Measurements from ENCODE around the gene KRT79. TPM values are rescaled to one million over a fixed set of nuclear protein-coding genes. Genes with fewer than 3 reads are reported as not detected.
"Not testable (repeated sequence)": the region's sequence is repeated elsewhere in the genome, so short reads cannot be mapped to it uniquely, and the experiment has no call there.

KRT79 gene
- total and polyA plus RNA-seq, 2 donors = not detected

- Histone ChIP-seq H3K4me3 (ENCODE audit: low read depth, low read length) (no peak overlapping the region), H3K4me1 (ENCODE audit: insufficient read depth) (no peaks in the 10 kb centered on the region), H3K36me3 (ENCODE audit: insufficient read depth) (no peaks in the 10 kb centered on the region), H3K27ac (ENCODE audit: low read depth) (peak overlapping the region; percentile 90)
- DNase-seq (ENCODE audit: extremely low spot score) = no peak
- 44% methylated on average over 14 of the region's 14 CpGs for WGBS
Measured at GRCh38 chr12:52870361-52871290, 36.5 kb upstream of the KRT79 start.

DNA sequence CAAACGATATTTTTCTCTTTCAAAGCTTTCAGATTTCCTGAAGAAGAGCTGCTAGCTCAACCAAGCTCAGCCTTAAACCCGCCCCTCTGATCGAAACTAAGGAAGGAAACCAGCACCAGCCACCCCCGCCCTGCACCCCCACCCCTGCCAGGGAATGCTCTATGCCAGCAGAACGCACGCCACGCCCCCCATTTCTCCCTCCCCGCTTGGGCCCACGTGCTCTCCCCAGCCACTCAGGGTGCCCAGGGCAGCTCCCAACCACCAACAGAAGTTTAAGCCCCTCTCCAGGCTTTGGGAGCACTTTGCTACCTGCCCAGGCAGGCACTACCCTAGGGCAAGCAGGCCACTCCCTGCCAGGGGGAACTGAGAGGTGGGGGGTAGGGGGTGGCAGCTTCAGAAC, 33.5 kb upstream of the KRT79 start:
- H3K4me3 ChIP-seq (ENCODE audit: low read depth, low read length) = no peak overlapping the region
- 65% methylated on average over 9 of the region's 9 CpGs for WGBS
- no peaks in the 10 kb centered on the region for H3K4me1 ChIP-seq (ENCODE audit: insufficient read depth)
- DNase-seq (ENCODE audit: extremely low spot score) = no peak
- H3K27ac ChIP-seq (ENCODE audit: low read depth) = no peak overlapping the region
- H3K36me3 ChIP-seq (ENCODE audit: insufficient read depth) = no peaks in the 10 kb centered on the region

DNA sequence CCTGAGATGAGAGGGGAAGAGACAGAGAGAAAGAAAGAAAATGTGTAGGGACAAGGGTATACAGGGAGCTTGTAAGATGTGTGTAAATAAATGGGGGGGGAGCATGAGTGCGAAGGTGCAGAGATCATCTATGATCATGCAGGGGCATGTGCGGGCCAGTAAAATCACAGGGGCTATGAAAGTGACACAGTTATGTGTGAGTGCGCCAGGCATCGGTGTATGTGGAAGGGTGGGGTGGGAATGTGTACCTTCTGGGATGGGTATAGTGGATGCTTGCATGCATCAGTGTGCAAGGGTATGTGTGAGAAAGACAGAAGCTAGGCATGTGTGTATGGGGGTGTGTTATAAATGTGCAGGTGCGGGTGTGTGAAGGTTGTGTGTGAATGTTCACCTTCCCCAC, 33.0 kb upstream of the KRT79 start:
- no peaks in the 10 kb centered on the region for H3K4me1 ChIP-seq (ENCODE audit: insufficient read depth)
- no peaks in the 10 kb centered on the region for H3K36me3 ChIP-seq (ENCODE audit: insufficient read depth)
- H3K27ac ChIP-seq (ENCODE audit: low read depth) = peak overlapping the region; percentile 38
- DNase-seq (ENCODE audit: extremely low spot score) = no peak
- H3K4me3 ChIP-seq (ENCODE audit: low read depth, low read length) = no peak overlapping the region
- WGBS = 84% methylated on average over 5 of the region's 5 CpGs

DNA sequence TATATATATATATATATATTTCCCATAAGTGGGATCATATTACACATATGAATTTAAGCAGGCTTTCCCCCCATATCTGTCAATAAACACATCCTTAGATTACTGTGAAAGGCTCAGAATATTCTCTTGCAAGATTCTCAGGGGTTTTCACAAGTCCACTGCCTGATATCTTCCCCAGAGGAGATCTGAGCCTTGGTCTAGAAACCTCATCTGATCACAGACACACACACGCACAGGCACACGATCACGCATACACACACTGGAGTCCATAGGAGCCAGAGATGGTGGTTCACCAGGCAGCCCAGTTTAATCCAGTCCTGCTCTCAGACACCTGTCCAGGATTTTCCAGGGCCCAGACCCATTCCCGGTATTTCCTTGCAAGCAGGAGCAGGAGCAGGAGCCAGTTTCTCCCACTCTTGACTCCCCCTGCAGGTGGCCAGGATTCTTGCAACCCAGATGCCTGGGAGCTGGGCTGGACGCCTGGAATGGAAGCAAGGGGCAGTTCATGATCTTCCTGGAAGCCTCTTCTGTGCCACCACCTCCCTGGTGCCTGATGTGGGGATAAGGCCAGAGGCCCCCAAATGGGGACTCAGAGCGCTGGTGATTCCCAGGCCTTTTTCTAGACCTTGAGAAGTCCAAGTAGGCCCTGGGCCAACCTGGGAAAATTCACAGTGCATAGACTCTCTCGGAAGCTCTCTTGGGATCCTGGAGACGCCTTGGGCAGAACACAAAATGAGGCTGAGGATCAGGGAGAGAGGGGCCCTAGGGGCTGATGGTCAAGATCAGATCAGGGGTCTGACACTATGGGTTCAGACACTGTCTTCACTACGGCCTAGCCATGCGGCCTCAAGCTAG, 31.2 kb upstream of the KRT79 start:
- Histone ChIP-seq H3K4me1 (ENCODE audit: insufficient read depth) (no peaks in the 10 kb centered on the region), H3K27ac (ENCODE audit: low read depth) (no peak overlapping the region), H3K4me3 (ENCODE audit: low read depth, low read length) (no peak overlapping the region), H3K36me3 (ENCODE audit: insufficient read depth) (no peaks in the 10 kb centered on the region)
- no peak for DNase-seq (ENCODE audit: extremely low spot score)
- WGBS = 60% methylated on average over 10 of the region's 10 CpGs

- 77% methylated on average over 2 of the region's 2 CpGs for WGBS
- Histone ChIP-seq H3K4me3 (ENCODE audit: low read depth, low read length) (no peak overlapping the region), H3K4me1 (ENCODE audit: insufficient read depth) (no peaks in the 10 kb centered on the region), H3K27ac (ENCODE audit: low read depth) (no peak overlapping the region), H3K36me3 (ENCODE audit: insufficient read depth) (no peaks in the 10 kb centered on the region)
- no peak for DNase-seq (ENCODE audit: extremely low spot score)
Measured at GRCh38 chr12:52862023-52862422, 27.9 kb upstream of the KRT79 start.

GRCh38 chr12:52861511-52861910, 27.4 kb upstream of the KRT79 start:
- H3K4me1 ChIP-seq (ENCODE audit: insufficient read depth) = no peaks in the 10 kb centered on the region
- WGBS = 96% methylated on average over 7 of the region's 7 CpGs
- no peak overlapping the region for H3K27ac ChIP-seq (ENCODE audit: low read depth)
- H3K4me3 ChIP-seq (ENCODE audit: low read depth, low read length) = no peak overlapping the region
- H3K36me3 ChIP-seq (ENCODE audit: insufficient read depth) = no peaks in the 10 kb centered on the region
- DNase-seq (ENCODE audit: extremely low spot score) = no peak

DNA sequence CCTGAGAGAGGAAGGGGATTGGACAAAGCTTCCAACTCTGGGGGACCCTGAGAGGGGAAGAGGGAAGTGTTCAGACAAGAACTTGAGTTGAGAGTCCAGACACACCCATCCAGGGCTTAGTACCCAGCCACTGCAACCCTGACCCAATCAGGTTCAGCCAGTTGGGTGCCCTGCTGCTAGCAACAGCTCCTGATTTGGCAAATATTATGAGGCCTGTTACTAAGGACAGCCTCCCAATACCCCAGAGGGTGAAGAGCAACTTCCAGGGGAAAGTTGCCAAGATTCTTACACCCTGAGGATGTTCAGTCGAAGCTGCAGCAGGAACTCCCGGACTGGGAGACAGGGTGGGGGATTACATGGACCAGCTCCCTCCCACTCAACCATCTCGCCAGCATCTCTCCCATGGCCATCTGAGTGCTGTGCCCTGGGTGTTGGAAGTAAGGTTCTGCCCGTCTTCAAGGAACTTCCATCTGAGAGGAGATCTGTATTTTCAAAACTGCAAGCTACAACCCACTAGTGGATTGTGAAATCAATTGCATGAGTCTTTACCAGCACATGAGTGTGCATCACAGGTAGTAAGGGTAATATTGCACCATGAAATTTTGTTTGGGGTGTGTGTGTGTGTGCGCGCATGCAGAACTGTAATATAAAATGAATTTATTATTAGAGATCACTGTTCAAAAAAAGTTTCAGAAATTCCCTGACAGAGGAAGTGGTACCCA, 26.2 kb upstream of the KRT79 start:
- DNase-seq (ENCODE audit: extremely low spot score) = no peak
- Histone ChIP-seq H3K4me1 (ENCODE audit: insufficient read depth) (no peaks in the 10 kb centered on the region), H3K36me3 (ENCODE audit: insufficient read depth) (no peaks in the 10 kb centered on the region), H3K4me3 (ENCODE audit: low read depth, low read length) (no peak overlapping the region), H3K27ac (ENCODE audit: low read depth) (no peak overlapping the region)
- 69% methylated on average over 6 of the region's 6 CpGs for WGBS

DNA sequence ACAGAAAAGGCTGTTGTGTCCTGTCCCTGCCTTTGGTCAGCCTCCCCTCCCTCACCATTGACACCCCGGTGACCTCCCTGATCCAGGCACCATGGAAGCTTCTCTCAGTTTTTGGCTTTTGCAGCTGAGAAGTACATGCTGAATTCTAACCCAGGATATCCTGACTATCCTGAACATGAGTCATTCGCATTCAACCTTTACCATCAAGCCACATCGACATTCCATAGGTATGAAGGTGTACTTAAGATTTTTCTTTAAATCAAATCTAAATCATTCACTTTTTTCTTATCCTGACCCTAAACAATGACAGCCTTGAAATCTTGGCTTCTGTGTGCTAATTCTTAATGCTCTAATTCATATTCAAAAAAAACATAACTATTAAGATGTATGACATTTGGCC, 23.4 kb upstream of the KRT79 start:
- WGBS = 93% methylated on average over 3 of the region's 3 CpGs
- Histone ChIP-seq H3K36me3 (ENCODE audit: insufficient read depth) (no peaks in the 10 kb centered on the region), H3K4me3 (ENCODE audit: low read depth, low read length) (no peak overlapping the region), H3K27ac (ENCODE audit: low read depth) (no peak overlapping the region), H3K4me1 (ENCODE audit: insufficient read depth) (no peaks in the 10 kb centered on the region)
- no peak for DNase-seq (ENCODE audit: extremely low spot score)

DNA sequence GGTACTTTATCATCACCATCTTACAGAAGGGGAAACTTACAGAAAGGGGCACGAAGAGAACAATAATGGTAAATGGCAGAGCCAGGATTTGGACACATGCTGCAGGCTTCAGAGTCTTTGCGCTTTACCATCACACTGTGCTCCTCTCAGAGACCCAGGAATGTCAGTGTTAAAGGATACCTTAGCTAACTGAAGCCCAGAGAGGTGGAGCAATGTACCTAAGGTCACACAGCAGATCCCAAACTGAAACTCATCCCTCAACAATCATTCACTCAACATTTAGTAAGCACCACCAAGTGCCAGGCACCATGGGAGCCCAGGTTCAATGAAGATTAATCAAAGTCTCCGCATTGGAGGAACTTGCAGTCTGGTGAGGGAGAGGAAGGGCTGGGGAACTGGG, 22.7 kb upstream of the KRT79 start:
- no peaks in the 10 kb centered on the region for H3K4me1 ChIP-seq (ENCODE audit: insufficient read depth)
- WGBS = 87% methylated on average over 3 of the region's 3 CpGs
- no peak overlapping the region for H3K27ac ChIP-seq (ENCODE audit: low read depth)
- DNase-seq (ENCODE audit: extremely low spot score) = no peak
- H3K36me3 ChIP-seq (ENCODE audit: insufficient read depth) = no peaks in the 10 kb centered on the region
- H3K4me3 ChIP-seq (ENCODE audit: low read depth, low read length) = no peak overlapping the region

GRCh38 chr12:52856077-52856476, 22.0 kb upstream of the KRT79 start:
- 96% methylated on average over 2 of the region's 2 CpGs for WGBS
- DNase-seq (ENCODE audit: extremely low spot score) = not testable (repeated sequence)

GRCh38 chr12:52851787-52852186, 17.7 kb upstream of the KRT79 start:
- Histone ChIP-seq H3K4me1 (ENCODE audit: insufficient read depth) (no peaks in the 10 kb centered on the region), H3K4me3 (ENCODE audit: low read depth, low read length) (no peak overlapping the region), H3K36me3 (ENCODE audit: insufficient read depth) (no peaks in the 10 kb centered on the region), H3K27ac (ENCODE audit: low read depth) (no peak overlapping the region)
- DNase-seq (ENCODE audit: extremely low spot score) = no peak

More at GRCh38 chr12:52856077-52856476, 22.0 kb upstream of the KRT79 start:
- H3K36me3 ChIP-seq (ENCODE audit: insufficient read depth); H3K27ac ChIP-seq (ENCODE audit: low read depth); H3K4me3 ChIP-seq (ENCODE audit: low read depth, low read length); H3K4me1 ChIP-seq (ENCODE audit: insufficient read depth): not testable (repeated sequence)

GRCh38 chr12:52850681-52851080, 16.6 kb upstream of the KRT79 start:
- H3K36me3 ChIP-seq (ENCODE audit: insufficient read depth) = no peaks in the 10 kb centered on the region
- WGBS = 92% methylated on average over 5 of the region's 5 CpGs
- H3K4me1 ChIP-seq (ENCODE audit: insufficient read depth) = no peaks in the 10 kb centered on the region
- DNase-seq (ENCODE audit: extremely low spot score) = no peak
- H3K4me3 ChIP-seq (ENCODE audit: low read depth, low read length) = no peak overlapping the region
- no peak overlapping the region for H3K27ac ChIP-seq (ENCODE audit: low read depth)

GRCh38 chr12:52849511-52849910, 15.4 kb upstream of the KRT79 start:
- Histone ChIP-seq H3K36me3 (ENCODE audit: insufficient read depth) (no peaks in the 10 kb centered on the region), H3K4me1 (ENCODE audit: insufficient read depth) (no peaks in the 10 kb centered on the region), H3K4me3 (ENCODE audit: low read depth, low read length) (no peak overlapping the region), H3K27ac (ENCODE audit: low read depth) (no peak overlapping the region)
- no peak for DNase-seq (ENCODE audit: extremely low spot score)
- WGBS = 93% methylated on average over 6 of the region's 6 CpGs

Measured in urinary bladder (tissue), 4 donors.